NCI-H2107 treated with DMSO at 0.1 percent for 48 hours (cell line): ENCODE results near the gene VPS13D.

Experiments
- DNase-seq: peaks from one replicate; lab custom pipeline; 2025; ENCODE audit not compliant: unreplicated experiment; lab: John Stamatoyannopoulos, UW

Gene VPS13D

DNA sequence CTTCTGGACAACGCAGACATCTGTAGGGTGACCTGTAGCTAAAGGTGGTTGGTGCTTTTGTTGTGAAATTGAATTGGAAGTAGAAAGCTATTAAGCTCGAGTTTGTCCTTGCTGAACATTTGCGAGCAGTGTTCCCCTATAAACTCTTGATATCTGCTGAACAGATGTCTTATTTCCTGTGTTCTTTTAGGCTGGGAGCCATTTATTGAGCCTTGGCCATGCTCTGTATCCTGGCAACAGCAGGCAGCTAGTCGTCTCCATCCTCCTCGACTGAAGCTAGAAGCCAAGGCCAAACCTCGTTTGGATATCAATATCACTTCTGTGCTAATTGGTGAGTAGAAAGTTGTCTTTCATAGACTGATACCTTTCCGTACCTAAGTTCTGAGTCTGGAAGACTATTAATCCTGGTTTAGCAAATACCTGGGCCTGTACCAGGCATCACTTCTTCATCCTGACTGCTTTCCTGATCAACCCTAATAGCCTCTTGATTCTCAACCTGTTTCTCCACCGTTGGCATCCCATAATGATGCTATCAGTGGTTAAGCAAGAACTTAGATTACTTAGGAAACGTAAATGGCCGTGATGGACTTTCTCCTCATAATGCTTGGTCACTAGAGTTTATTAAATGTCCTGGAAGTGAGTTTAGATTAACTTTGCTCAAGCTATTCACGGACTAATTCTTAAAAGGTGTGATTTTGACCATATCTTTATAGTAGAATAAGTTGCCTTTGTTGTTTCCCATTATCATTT, 103.4 kb downstream of the VPS13D start:
- DNase-seq = no peak

DNA sequence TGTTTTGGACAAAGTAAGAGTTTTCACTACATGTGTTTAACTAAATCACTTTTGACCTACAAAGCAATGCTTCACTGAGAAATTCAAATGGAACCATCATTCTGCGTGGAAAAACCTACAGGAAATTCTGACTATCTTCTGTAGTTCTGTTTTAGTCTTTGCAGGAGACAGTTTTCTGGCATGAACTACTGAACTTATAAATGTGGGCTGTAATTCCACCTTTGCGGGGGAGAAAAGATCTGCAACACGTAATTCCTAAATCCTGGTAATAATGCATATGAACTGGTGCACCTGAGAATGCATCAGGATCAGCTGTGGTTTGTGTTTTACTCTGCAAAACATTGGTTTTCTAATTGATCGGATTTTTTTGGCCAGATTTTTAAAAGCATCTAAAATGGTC, 106.0 kb downstream of the VPS13D start:
- no peak for DNase-seq

DNA sequence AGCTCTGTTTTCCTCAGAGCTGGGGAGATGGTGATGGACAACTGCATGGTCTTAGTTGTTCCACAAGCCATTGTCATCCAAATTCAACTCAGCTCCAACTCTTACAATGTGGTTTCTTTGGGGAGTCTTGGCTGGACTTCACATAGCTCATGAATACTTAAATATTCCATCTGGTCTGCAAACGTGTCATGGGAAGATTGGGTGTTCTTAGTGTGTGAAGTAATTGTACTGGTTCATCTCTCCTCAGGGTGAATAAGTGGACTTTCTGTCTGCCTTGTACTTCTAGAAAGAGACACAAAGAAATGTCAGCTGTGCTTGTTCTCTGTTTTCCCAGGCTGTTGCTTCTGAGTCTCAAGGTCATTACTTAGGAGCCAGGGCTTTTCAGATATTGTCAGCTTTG, 106.6 kb downstream of the VPS13D start:
- no peak for DNase-seq

DNA sequence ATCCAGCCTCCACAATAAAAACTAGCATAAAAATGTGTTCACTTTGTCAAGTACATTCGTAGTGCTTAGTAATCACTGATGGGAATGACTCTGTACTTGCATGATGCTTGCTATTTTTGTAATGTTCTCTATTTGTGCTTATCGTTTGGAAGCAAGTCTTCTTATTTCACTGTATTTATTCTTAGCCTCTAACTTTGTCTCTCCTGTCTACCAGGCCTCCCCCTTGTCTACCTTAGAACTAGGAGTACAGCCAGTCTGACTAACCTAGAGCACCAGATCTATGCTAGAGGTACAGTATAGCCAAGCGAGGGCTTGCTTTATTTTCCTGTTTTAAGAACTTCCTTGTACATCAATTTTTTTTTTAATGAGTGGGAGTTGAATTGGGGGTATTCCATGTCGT, 108.2 kb downstream of the VPS13D start:
- DNase-seq = no peak

DNA sequence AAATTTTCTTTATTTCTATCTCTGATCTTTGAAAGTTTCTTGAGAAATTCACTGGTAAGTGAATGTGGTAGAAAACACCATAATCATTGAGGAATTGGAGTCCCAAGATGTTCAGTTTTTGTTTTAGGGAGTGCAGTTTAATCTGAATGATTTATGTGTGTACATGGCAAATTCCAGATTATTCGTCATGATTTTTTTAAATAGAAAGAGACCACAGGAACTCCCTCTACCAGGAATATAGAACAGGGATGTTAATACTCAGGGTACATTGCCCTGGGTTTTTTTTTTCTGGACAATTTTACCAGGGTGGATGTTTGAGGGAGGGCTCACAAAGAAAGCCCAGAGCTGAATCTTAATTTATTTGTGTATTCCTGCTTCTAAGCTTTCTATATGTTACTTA, 109.0 kb downstream of the VPS13D start:
- no peak for DNase-seq

DNA sequence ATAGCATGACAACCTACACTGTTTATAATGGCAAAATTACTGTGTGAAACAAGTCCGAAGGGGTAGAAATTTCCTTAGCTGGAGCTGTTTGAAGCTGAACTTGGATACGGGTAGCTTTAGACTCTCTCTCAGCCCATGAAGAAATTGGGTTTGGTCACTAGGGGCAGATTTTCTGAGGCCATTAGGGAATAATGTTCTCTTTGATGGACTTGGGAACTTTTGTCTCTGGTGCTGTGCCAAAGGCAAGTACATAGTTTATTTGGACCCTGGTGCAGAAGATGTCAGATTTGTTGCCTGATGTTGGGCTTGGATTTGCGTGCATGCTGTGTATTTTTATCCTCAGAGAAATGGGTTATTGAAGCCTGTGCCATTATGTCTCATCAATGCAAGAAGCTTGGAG, 109.6 kb downstream of the VPS13D start:
- DNase-seq = no peak

DNA sequence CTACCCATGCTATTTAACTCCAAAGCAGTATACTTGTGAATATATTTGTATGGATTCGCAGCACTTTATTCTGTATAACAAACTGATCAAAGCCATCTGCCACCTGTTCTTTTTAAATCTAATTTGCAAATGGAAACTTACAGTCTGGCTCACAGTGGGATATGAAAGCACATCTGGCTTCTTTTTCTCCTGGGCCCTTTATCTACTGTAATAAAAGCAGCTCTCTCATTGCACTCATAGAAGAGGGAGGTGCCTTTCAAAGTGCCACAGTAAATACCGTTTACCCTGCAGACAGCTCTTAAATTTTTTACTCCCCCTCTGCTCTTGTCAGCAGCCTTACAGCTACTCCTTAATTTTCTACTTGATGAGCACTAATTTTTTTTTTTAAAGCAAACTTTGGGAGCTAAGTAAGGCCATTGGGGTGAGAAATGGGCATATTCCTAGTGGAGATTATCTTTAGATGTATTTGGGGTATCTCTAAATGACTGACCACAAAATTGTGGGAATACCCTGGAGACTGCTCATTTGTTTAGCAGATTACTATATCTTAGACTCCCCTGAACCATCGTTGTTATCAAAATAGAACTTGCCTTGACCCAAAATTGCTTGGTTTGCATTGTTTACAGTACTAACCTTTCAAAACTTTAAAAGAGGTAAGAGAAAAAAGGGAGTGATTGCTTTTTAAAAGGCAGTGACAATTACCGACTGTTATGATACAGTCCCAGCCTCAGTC, 110.1 kb downstream of the VPS13D start:
- DNase-seq = peak; percentile 96

DNA sequence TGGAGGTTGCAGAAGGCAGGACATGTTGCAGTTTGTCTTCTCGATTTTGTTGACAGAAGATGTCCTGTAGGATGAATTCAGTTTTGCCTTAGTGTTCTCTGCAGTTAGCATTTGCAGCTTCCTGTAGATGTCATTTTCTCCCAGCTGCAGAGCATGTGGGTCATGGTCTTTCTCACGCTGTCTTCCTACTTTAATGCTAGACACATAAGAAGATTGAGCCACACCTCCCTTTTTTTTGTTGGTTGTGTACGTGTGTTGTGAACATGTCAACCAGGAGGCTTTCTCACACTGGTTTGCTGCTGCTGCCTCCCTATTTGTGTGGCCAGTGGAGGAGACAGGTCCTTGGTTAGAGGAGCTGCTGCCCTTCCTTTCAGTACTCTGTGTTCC, 110.7 kb downstream of the VPS13D start:
- no peak for DNase-seq

DNA sequence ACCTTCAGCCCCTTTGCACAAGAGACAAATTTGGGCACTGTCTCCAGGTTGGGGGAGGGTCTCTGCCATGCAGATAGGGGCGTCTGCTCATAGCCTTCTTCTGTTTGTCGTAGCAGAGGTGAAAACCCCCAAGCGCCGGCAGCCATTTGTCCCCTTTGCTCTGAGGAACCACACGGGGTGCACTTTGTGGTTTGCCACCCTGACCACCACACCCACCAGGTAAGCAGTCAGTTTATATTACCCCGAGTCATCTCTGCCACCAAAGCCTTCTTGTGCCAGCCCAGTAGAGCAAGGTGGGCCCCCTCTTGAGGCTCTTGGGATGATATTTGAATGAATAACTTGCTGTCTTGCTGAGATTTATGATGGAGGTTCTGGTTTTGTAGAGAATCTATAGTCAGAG, 111.8 kb downstream of the VPS13D start:
- no peak for DNase-seq

DNA sequence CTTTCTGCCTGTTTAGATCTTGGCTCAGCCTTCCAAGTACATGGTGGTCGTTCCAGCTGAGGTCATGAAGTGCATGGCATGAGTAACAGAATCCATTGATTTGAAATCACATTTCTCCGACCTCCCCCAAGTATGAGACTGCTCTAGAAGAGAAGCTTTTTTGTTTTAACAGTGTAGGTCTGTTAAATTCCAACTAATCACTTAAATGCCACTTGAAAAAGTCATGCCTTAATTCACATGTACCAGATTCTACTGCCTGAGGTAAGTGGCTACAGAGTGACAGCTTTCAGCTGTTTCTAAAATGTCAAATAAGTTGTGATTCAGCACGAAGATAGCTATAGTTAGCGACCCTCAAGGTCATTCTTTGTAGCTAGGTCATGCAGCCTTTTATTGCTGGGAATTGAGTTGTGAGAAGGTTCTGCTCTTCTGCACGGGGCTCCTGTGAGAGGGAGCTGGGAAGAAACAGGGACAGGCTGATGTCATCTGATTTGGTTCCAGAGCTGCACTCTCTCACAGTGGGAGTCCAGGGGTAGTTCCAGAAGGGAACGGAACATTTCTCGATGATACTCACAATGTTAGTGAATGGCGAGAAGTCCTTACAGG, 112.7 kb downstream of the VPS13D start:
- DNase-seq = peak; percentile 62

DNA sequence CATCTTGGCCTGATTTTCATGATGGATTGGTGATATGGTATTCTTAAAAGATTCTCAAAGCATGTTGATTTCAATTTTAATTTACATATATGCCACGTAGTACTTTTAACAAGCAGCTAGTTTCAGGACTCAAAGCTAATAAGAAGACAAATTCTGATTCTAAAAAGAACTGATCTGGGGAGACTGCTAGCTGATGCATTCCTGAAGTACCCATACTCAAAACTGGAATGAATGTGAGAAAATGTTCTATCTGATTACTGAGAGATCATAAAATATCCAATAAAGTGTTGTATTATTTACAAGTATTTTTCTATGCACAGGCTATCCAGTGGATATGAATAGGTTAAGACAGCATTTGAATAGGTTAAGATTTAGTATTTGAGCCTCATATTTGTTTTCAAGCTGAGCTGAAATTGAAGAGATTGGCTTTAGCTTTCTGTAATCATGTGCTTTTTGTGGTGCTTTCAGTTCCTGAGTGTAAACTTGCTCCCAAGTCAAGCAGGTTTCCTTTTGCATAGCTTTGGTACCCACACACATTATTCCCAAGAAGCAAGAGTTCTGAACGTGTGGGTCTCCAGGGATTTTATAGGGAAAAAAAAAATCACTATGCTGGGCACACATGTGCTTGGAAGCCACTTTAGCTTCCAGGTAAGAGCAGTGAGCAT, 114.1 kb downstream of the VPS13D start:
- no peak for DNase-seq

DNA sequence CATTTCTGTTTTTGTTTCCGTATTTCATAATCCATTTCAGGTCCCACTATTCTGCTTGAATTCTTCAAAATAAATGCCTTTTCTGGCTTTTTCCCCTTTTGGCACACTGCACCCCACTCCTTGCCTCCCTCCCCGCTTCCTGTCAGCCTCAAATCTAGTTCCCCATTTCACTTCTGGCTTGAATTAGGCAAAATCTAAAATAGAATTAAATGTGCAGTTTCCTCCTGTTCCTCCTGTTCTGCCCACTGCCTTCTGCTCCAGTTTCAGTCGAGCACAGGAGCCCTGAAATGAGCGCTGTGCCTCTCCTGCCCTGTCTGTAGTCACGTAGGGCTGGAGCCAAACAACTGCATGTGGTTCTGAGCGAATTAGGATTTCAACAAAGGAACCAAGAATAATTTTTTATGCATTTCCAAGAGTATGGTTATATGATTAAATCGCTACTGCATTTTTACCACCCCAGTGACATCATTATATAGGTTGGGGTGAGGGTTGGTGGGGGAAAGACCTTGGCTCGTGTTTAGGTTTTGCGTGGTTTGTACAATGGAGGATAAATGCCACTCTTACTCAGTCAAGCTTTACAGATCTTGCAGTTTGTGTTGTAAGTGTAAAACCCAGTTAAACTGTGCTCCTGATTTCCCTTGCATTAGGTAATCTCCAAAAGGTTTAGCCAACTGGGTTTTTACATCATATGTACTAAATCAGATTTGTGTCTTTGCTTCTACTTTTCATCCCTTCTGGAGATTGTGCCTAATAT, 114.9 kb downstream of the VPS13D start:
- DNase-seq = no peak

DNA sequence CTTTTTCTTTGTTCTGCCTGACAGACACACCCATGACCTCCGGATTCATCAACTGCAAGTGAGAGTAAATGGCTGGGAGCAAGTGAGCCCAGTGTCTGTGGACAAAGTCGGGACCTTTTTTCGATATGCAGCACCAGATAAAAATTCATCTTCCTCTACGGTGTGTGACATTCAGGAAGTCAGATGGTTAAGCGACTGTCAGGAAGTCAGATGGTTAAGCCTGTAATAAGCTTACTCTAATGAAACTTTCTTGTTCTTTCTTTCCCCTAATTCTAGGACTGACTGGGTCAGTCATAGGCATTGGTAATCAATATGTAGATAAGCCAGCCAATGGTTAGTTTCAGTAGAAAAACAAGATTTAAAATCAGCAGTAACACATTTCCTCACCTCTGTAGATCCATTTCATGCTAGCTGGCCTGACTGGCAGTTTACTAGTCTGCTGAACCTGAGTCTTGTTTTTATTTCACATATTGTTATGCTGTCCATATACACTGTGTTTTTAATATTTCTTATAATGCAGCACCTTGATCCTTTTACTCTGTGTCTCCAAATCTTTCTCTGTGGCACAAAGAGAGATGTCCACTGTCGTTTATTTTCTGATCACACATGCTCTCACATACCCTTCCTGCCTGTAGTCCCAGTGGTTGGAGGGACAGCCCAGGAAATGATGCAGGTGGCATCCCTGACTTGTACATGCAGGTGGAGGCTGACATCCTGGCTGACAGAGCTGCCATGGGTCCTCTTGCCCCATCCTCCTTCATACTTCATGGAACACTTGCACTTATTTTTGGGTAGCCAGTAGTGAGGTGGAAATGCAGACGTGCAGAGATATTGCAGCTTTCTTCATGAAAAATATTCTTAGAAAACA, 115.8 kb downstream of the VPS13D start:
- DNase-seq = no peak

DNA sequence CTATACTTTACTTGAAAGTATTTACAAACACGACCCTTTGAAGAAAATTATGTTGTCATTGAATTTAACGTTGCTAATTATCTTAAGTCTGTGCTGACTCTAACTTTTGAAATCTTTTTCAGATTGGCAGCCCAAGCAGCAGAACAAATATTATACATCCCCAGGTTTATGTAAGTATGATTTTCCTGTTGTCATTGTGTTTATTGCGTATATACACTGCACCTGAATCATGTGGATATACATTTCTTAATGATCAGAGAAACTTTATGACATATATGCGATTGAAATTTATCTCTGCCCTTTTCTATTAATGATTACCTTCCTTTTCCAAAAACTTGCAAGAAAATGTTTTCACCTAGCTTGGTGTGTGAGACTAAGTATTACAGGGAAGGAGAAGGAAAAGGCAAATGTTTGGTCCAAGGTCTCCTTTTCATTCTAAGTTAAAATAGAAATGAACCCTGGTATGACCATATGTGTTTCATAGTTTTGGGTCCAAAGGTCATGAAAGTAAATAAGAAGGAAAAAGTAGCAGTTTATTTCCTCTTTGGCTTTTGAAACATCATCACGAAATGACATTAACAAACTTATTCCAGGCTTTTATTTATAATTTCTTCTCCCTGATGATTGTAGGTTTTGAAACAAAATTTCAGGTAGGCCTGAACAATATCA, 116.8 kb downstream of the VPS13D start:
- DNase-seq = no peak

DNA sequence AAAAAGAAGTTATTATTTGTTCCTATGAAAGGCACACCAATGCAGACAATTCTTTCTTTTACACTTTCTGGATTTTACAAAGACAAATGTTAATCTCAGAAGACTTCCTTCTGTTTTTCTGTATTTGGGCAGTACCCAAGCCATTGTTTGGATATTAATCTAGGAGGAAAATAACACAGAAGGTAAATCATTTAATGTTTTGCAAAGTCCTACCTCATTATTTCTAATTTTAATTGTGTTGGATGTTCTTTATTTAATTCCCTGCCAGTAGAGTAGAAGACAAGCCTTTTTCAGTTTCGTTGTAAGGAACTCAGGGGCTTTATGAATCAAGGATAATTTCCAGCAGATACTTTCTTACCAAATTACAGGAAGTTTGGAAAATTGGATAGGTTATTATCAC, 118.3 kb downstream of the VPS13D start:
- no peak for DNase-seq

DNA sequence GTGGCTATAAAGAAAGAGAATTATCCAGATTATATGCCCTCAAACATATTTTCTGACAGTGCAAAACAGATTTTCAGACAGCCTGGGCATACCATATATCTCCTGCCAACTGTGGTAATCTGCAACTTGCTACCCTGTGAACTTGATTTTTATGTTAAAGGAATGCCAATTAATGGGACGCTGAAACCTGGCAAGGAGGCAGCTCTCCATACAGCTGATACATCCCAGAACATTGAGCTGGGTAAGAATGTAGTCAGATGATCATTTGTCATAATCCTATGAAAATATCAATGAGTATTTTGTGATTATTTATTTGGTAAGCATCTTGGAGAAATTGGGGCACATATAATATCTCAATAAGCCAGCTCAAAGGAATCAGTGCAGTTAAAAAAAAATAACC, 124.2 kb downstream of the VPS13D start:
- no peak for DNase-seq

DNA sequence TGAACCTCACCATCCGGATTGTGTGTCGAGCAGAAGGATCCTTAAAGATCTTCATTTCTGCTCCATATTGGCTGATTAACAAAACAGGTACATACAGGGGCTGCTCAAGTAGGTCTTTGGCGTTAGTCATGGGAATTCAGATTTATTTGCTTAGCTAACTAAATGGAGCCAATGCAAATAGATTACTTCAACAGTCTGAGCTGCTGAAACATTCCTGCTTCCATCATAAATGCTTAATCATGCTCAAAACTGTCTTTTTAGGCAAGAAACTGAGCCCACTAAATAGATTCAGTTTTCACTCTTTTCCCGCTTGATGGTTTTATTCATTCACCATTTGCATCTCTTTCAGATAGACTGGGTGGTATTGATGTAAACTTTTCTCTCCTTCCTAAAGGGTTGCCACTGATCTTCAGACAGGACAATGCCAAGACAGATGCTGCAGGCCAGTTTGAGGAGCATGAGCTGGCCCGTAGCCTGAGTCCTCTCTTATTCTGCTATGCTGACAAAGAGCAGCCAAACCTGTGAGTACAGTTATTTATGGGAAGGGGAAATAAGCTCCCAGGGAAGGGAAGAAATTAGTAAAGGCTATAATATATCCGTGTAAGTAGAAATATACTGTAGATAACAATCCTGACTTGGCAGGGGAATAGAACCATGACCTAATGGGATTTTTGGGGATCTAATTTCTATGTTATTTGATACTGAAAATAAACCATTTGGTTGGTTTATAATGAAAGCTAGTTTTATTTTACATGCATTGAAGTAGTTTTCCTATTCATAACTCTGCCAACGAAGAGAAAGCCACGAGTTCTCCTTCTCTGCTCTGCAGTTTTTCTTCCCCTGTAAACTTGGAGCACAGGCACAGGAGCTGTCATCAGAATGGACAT, 126.4 kb downstream of the VPS13D start:
- DNase-seq = no peak

DNA sequence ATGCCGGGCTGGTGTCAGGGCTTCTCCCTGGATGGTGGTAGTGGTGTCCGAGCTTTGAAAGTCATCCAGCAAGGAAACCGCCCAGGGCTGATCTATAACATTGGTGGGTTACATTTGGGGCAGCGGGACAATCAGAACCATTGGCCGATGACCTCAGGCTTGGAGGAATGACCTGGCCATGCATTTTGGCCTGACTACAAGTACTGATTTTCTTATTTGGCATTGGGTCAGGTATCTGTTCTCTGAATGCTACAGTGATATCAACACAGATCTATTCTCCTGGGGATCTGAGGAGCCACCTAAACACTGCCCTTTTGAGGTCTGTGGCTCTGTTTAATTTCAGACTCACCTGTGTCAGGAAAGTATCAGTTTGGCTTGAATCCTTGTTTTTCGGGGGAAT, 128.7 kb downstream of the VPS13D start:
- no peak for DNase-seq
